HL-60 (cell line): ENCODE measurements around the gene STXBP5.

ENCODE experiments used
- DNase-seq, 2 experiments: peaks; one replicate each; pipeline ENCODE4 v3.0.0-alpha.2; 2010 to 2020; ENCODE audit warnings: low read depth in 1 of 2, low spot score in 1 of 2
- H3K27ac ChIP-seq: fragments of 250-450 bp; sonication (Bioruptor Pico); replicated peaks from 2 replicates; pipeline ENCODE4 v1.5.1; 2020; ENCODE audit warnings: mild to moderate bottlenecking, moderate library complexity
- H3K27me3 ChIP-seq: fragments of 250-450 bp; sonication (Bioruptor Pico); 2 replicates; pipeline ENCODE4 v1.5.1; 2021; ENCODE audit warnings: mild to moderate bottlenecking, moderate library complexity; ENCODE audit not compliant: insufficient read depth, poor library complexity, severe bottlenecking
- H3K4me3 ChIP-seq: replicated peaks from 2 replicates; pipeline ENCODE4 v1.5.1; 2011; ENCODE audit warnings: mild to moderate bottlenecking, control low read depth, low read length; ENCODE audit not compliant: insufficient read depth
- GABPA ChIP-seq: IDR thresholded peaks from 2 replicates; pipeline ENCODE4 v1.6.1; 2012; ENCODE audit warnings: low read depth
- POLR2AphosphoS5 ChIP-seq: IDR thresholded peaks from 2 replicates; pipeline ENCODE4 v1.6.1; 2012; ENCODE audit warnings: low read depth
- SPI1 ChIP-seq: IDR thresholded peaks from 2 replicates; pipeline ENCODE4 v1.6.1; 2012; ENCODE audit warnings: low read depth, mild to moderate bottlenecking, borderline replicate concordance
- TF ChIP-seq, protein P1 (sequence below): IDR thresholded peaks from one replicate; pipeline ENCODE4 v1.5.1; 2011; ENCODE audit warnings: low read length, control low read depth, inconsistent platforms; ENCODE audit not compliant: insufficient read depth
- TF ChIP-seq, protein P2 (sequence below): IDR thresholded peaks from 2 replicates; pipeline ENCODE4 v1.6.1; 2012; ENCODE audit warnings: low read depth; ENCODE audit not compliant: insufficient replicate concordance

Gene STXBP5

DNA sequence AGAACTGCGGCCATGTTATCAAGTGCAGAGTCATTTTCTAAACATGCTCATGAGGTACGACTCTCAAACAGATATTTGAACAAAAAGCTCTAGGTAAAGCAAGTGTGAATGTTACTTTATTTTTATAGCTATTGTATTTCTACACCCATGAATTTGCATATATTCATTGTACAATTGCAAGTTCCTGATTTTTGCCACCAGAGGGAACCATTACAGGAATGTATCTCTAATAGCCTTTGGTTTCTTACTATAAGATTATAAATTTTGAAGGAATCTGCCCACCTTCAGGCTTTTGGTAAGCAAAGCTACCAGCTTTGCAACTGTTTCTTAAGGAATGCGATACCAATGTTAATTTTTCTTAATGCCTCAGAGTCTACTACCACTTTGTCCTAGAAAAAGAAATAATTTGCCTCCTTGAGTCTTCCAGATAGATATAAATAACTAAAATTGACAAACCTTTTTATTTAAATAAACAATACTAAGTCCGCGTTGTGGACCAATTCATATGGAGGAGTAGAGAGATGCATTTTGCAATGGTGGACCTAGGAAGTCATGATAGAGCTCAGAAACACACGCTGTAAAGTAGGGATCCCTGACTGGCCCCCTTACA, 178.8 kb downstream of the STXBP5 start:
- H3K27me3 ChIP-seq = no peaks in the 10 kb centered on the region
- no peak overlapping the region for H3K27ac ChIP-seq
- H3K4me3 ChIP-seq = no peak overlapping the region
- no peak for TF ChIP-seq GABPA
- no peak for TF ChIP-seq POLR2AphosphoS5
- TF ChIP-seq, protein P1, sequence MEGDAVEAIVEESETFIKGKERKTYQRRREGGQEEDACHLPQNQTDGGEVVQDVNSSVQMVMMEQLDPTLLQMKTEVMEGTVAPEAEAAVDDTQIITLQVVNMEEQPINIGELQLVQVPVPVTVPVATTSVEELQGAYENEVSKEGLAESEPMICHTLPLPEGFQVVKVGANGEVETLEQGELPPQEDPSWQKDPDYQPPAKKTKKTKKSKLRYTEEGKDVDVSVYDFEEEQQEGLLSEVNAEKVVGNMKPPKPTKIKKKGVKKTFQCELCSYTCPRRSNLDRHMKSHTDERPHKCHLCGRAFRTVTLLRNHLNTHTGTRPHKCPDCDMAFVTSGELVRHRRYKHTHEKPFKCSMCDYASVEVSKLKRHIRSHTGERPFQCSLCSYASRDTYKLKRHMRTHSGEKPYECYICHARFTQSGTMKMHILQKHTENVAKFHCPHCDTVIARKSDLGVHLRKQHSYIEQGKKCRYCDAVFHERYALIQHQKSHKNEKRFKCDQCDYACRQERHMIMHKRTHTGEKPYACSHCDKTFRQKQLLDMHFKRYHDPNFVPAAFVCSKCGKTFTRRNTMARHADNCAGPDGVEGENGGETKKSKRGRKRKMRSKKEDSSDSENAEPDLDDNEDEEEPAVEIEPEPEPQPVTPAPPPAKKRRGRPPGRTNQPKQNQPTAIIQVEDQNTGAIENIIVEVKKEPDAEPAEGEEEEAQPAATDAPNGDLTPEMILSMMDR = peak; percentile 18
- DNase-seq = no peak

DNA sequence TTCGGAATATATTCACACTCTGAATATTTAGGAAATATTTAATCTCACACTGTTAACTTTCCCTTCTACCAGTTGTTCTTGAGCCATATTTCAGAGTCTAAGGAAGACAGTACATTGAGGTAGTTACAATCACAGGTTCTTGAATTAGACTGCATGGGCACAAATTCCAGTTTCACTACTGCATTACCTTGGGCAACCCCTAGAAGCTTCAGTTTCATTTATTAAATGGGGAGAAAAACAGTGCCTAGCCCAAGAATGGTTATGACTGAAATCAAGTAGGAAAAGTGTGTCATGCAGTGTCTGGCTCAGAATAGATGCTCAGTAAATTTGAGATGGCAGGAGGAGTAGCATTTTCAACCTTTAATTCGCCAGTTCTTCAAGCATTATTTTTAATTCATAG, 179.8 kb downstream of the STXBP5 start:
- Histone ChIP-seq H3K27ac (no peak overlapping the region), H3K4me3 (no peak overlapping the region), H3K27me3 (no peaks in the 10 kb centered on the region)
- DNase-seq = no peak
- no peak for TF ChIP-seq SPI1
- TF ChIP-seq POLR2AphosphoS5 = no peak
- TF ChIP-seq, protein P1 = no peak
- TF ChIP-seq, protein P2, sequence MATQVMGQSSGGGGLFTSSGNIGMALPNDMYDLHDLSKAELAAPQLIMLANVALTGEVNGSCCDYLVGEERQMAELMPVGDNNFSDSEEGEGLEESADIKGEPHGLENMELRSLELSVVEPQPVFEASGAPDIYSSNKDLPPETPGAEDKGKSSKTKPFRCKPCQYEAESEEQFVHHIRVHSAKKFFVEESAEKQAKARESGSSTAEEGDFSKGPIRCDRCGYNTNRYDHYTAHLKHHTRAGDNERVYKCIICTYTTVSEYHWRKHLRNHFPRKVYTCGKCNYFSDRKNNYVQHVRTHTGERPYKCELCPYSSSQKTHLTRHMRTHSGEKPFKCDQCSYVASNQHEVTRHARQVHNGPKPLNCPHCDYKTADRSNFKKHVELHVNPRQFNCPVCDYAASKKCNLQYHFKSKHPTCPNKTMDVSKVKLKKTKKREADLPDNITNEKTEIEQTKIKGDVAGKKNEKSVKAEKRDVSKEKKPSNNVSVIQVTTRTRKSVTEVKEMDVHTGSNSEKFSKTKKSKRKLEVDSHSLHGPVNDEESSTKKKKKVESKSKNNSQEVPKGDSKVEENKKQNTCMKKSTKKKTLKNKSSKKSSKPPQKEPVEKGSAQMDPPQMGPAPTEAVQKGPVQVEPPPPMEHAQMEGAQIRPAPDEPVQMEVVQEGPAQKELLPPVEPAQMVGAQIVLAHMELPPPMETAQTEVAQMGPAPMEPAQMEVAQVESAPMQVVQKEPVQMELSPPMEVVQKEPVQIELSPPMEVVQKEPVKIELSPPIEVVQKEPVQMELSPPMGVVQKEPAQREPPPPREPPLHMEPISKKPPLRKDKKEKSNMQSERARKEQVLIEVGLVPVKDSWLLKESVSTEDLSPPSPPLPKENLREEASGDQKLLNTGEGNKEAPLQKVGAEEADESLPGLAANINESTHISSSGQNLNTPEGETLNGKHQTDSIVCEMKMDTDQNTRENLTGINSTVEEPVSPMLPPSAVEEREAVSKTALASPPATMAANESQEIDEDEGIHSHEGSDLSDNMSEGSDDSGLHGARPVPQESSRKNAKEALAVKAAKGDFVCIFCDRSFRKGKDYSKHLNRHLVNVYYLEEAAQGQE = no peak
- no peak for TF ChIP-seq GABPA

DNA sequence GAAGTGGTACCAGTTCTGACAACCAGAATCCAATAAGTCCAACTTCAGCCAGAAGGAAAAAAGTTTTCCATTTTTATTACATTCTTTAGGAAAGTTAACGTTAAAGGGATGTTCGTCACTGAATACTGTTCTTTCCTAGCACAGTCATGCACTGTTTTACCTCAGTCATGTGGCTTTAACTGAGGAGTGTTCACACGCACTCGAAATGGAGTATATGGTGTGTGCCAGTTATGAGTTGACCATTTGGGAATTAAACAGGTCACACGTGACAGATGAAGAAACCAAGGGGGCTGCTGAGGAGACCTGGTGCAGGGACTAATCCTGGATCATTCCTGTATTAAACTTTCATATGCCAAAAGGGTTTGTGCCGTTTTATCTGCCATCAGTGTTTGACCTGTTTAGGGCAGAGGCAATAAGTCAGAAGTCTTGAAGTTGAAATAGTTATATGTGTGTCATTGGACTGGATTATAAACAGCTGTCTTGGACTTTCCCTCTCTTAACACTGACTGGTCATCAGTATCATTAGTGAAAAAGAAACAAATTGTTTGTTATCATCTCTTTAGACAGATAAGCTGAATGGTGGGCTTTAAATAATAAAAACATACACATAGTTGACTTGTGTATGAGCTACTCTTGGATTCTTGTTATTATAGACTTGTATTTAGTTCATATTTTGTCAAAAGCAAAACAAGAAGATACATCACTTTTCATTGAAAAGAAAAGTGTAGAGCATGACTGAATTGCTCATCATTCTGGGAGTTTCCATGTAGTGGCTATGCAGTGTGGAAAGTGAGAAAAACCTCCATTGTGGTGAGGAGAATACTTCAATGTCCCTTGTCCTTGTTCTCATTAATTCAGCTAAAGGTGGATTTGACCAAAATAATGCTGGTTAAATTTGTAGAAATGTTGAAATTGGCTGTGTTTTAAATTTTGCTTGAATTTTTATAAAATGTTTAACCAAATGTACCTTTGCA, 180.8 kb downstream of the STXBP5 start:
- Histone ChIP-seq H3K27ac (no peak overlapping the region), H3K4me3 (no peak overlapping the region), H3K27me3 (no peaks in the 10 kb centered on the region)
- TF ChIP-seq GABPA = no peak
- TF ChIP-seq SPI1 = no peak
- TF ChIP-seq, protein P1 = no peak
- TF ChIP-seq, protein P2 = no peak
- no peak for TF ChIP-seq POLR2AphosphoS5
- DNase-seq = no peak
